GM21390 (cell line): Measurements from ENCODE around the gene UNC13C.
A peak's percentile ranks its signal among the peaks of the same experiment; 100 is the strongest.

ENCODE experiments used
- ATAC-seq: cut with Tn5 transposase; IDR thresholded peaks from one replicate; pipeline ENCODE4 v1.9.1; 2021; ENCODE audit not compliant: unreplicated experiment

UNC13C gene

GRCh38 chr15:54619180-54619579, 640.9 kb downstream of the UNC13C start:
- no peak for ATAC-seq

GRCh38 chr15:54620916-54621315, 642.7 kb downstream of the UNC13C start:
- ATAC-seq = no peak

GRCh38 chr15:54636147-54636546, 657.9 kb downstream of the UNC13C start:
- no peak for ATAC-seq

- no peak for ATAC-seq
Measured at GRCh38 chr15:54638666-54639065, 660.4 kb downstream of the UNC13C start.

GRCh38 chr15:54640873-54641272, 662.6 kb downstream of the UNC13C start:
- ATAC-seq = no peak

- no peak for ATAC-seq
Measured at GRCh38 chr15:54644796-54645195, 666.6 kb downstream of the UNC13C start.

GRCh38 chr15:54659646-54660045, 681.4 kb downstream of the UNC13C start:
- ATAC-seq = no peak

GRCh38 chr15:54660356-54660755, 682.1 kb downstream of the UNC13C start:
- no peak for ATAC-seq

GRCh38 chr15:54675241-54675640, 697.0 kb downstream of the UNC13C start:
- ATAC-seq = no peak

- peak; percentile 58 for ATAC-seq
Measured at GRCh38 chr15:54681584-54681983, 703.3 kb downstream of the UNC13C start.
